SK-N-SH treated with all-trans-retinoic acid at 6 μM for 48 hours (cell line): Measurements from ENCODE around the gene TCF3.

Experiments used
- ATAC-seq: fragments of 200-7000 bp; cut with Tn5 transposase; 3 replicates; pipeline ENCODE4 v1.9.1; 2020; ENCODE audit warnings: mild to moderate bottlenecking, moderate library complexity
- ARNTL ChIP-seq: fragments of 450-650 bp; formaldehyde crosslinking; IDR thresholded peaks from 2 replicates; pipeline ENCODE4 v1.5.0; 2020; ENCODE audit warnings: low read depth, mild to moderate bottlenecking, moderate library complexity, borderline replicate concordance
- BACH2 ChIP-seq: fragments of 250-450 bp; sonication (Bioruptor Pico); IDR thresholded peaks from 2 replicates; pipeline ENCODE4 v1.9.0; 2021; ENCODE audit warnings: mild to moderate bottlenecking, borderline replicate concordance
- CSDC2 ChIP-seq: fragments of 250-450 bp; sonication (Bioruptor Pico); IDR thresholded peaks from 2 replicates; pipeline ENCODE4 v1.5.0; 2020; ENCODE audit warnings: mild to moderate bottlenecking, moderate library complexity
- ESRRG ChIP-seq: fragments of 250-450 bp; sonication (Bioruptor Pico); IDR thresholded peaks from 2 replicates; pipeline ENCODE4 v1.6.1; 2021; ENCODE audit warnings: mild to moderate bottlenecking
- GLIS3 ChIP-seq: fragments of 250-450 bp; sonication (Bioruptor Pico); IDR thresholded peaks from 2 replicates; pipeline ENCODE4 v1.5.0; 2020; ENCODE audit warnings: mild to moderate bottlenecking, moderate library complexity
- ISL1 ChIP-seq: fragments of 250-450 bp; sonication (Bioruptor Pico); IDR thresholded peaks from 2 replicates; pipeline ENCODE4 v2.1.2; 2022; ENCODE audit warnings: mild to moderate bottlenecking, moderate library complexity
- OSR1 ChIP-seq: fragments of 250-450 bp; sonication (Bioruptor Pico); IDR thresholded peaks from 2 replicates; pipeline ENCODE4 v1.8.0; 2022; ENCODE audit warnings: moderate library complexity, mild to moderate bottlenecking, inconsistent platforms
- PATZ1 ChIP-seq: fragments of 250-450 bp; sonication (Bioruptor Pico); IDR thresholded peaks from 2 replicates; pipeline ENCODE4 v1.8.0; 2020; ENCODE audit warnings: mild to moderate bottlenecking, moderate library complexity, borderline replicate concordance
- POU6F1 ChIP-seq: fragments of 250-450 bp; sonication (Bioruptor Pico); IDR thresholded peaks from 2 replicates; pipeline ENCODE4 v1.8.0; 2021; ENCODE audit warnings: low read depth, mild to moderate bottlenecking, moderate library complexity, borderline replicate concordance
- RARB ChIP-seq: fragments of 250-450 bp; sonication (Bioruptor Pico); IDR thresholded peaks from 2 replicates; pipeline ENCODE4 v1.8.0; 2021; ENCODE audit warnings: mild to moderate bottlenecking, moderate library complexity
- SNAI2 ChIP-seq: fragments of 250-450 bp; sonication (Bioruptor Pico); IDR thresholded peaks from 2 replicates; pipeline ENCODE4 v1.5.0; 2020; ENCODE audit warnings: mild to moderate bottlenecking, moderate library complexity
- TCF4 ChIP-seq: fragments of 250-450 bp; sonication (Bioruptor Pico); IDR thresholded peaks from 2 replicates; pipeline ENCODE4 v1.8.0; 2021; ENCODE audit warnings: mild to moderate bottlenecking, moderate library complexity, borderline replicate concordance
- TOX ChIP-seq: fragments of 250-450 bp; sonication (Bioruptor Pico); IDR thresholded peaks from 2 replicates; pipeline ENCODE4 v1.8.0; 2021; ENCODE audit warnings: mild to moderate bottlenecking, moderate library complexity, borderline replicate concordance
- ZC3H10 ChIP-seq: fragments of 250-450 bp; sonication (Bioruptor Pico); IDR thresholded peaks from 2 replicates; pipeline ENCODE4 v1.5.1; 2021; ENCODE audit warnings: mild to moderate bottlenecking, moderate library complexity
- ZFP3 ChIP-seq: fragments of 250-450 bp; sonication (Bioruptor Pico); IDR thresholded peaks from 2 replicates; pipeline ENCODE4 v1.5.0; 2020; ENCODE audit warnings: mild to moderate bottlenecking, moderate library complexity
- ZFP30 ChIP-seq: fragments of 450-650 bp; formaldehyde crosslinking; IDR thresholded peaks from 2 replicates; pipeline ENCODE4 v1.5.0; 2022; ENCODE audit warnings: mild to moderate bottlenecking, moderate library complexity
- ZNF565 ChIP-seq: fragments of 450-650 bp; formaldehyde crosslinking; conservative IDR thresholded peaks from 2 replicates; pipeline ENCODE4 v1.5.0; 2020; ENCODE audit warnings: low read depth, mild to moderate bottlenecking, moderate library complexity
- ZNF70 ChIP-seq: fragments of 450-650 bp; formaldehyde crosslinking; IDR thresholded peaks from 2 replicates; pipeline ENCODE4 v1.5.0; 2020; ENCODE audit warnings: mild to moderate bottlenecking, moderate library complexity
- ZNF8 ChIP-seq: fragments of 450-650 bp; formaldehyde crosslinking; IDR thresholded peaks from 2 replicates; pipeline ENCODE4 v1.5.0; 2020; ENCODE audit warnings: mild to moderate bottlenecking, moderate library complexity
- TF ChIP-seq, protein P1 (sequence below): fragments of 250-450 bp; sonication (Bioruptor Pico); IDR thresholded peaks from 2 replicates; pipeline ENCODE4 v1.5.1; 2021; ENCODE audit warnings: mild to moderate bottlenecking, moderate library complexity
- TF ChIP-seq, protein P2 (sequence below): fragments of 250-450 bp; sonication (Bioruptor Pico); IDR thresholded peaks from 2 replicates; pipeline ENCODE4 v1.5.0; 2020; ENCODE audit warnings: mild to moderate bottlenecking, moderate library complexity

Gene TCF3

DNA sequence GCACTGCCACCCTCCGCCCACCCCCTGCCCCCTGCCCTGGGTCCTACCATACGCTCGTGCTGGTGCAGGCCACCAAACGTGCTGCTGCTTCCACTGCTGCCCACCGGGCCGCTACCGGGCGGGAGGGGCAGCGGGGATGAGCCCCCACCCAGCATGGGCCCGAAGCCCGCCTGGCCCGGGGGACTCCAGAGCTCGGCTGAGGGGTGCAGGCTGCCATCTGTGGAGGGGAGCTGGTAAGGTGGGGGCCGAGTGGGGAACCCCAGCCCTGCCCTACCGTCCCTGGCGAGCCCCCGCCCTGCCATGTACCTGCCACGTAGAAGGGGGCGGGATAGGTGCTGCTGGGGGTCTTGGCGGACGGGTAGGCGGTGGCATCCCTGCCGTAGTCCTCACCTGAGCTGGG lies 30.4 kb downstream of the TCF3 start:
- no peak for ATAC-seq
- TF ChIP-seq ZC3H10 (CRISPR knock-in tag) (no peak), ISL1 (CRISPR knock-in tag) (no peak), ZFP3 (CRISPR knock-in tag) (no peak), OSR1 (CRISPR knock-in tag) (no peak), TCF4 (CRISPR knock-in tag) (no peak)
- TF ChIP-seq, all 23 proteins: peak for 0

- no peak for ATAC-seq
- TF ChIP-seq ARNTL (CRISPR knock-in tag) (no peak), GLIS3 (no peak), ZFP30 (no peak), ZFP3 (CRISPR knock-in tag) (no peak), TOX (CRISPR knock-in tag) (no peak), PATZ1 (CRISPR knock-in tag) (no peak), SNAI2 (CRISPR knock-in tag) (no peak), TCF4 (CRISPR knock-in tag) (no peak), ZNF565 (CRISPR knock-in tag) (no peak), RARB (no peak), ZNF8 (CRISPR knock-in tag) (no peak), ISL1 (CRISPR knock-in tag) (no peak), OSR1 (CRISPR knock-in tag) (no peak)
- TF ChIP-seq, protein P1, sequence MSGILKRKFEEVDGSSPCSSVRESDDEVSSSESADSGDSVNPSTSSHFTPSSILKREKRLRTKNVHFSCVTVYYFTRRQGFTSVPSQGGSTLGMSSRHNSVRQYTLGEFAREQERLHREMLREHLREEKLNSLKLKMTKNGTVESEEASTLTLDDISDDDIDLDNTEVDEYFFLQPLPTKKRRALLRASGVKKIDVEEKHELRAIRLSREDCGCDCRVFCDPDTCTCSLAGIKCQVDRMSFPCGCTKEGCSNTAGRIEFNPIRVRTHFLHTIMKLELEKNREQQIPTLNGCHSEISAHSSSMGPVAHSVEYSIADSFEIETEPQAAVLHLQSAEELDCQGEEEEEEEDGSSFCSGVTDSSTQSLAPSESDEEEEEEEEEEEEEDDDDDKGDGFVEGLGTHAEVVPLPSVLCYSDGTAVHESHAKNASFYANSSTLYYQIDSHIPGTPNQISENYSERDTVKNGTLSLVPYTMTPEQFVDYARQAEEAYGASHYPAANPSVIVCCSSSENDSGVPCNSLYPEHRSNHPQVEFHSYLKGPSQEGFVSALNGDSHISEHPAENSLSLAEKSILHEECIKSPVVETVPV (CRISPR knock-in tag) = no peak
These were observed 30.8 kb downstream of the TCF3 start for GRCh38 chr19:1621574-1621973.

DNA sequence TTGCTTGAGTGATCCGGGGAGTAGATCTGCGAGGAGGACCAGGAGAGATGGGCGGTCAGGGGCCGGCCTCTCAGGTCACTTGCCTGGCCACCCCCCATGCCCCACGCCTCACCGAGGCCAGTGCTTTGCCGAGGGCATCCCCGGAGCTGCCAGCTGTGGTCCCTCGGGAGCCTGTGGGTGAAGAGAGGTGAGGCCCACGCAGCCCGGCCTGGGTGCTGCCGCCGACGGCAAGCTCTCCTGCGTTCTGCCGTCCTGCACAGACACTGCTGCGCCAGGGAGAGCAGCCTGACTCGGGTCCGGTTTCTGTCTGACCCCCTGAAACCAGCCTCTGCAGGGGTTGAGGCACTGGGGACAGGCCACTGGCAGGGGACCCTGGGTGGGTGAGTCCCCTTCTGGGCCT lies 31.4 kb downstream of the TCF3 start:
- TF ChIP-seq, protein P1 (CRISPR knock-in tag) = no peak
- TF ChIP-seq POU6F1 (CRISPR knock-in tag) (no peak), TCF4 (CRISPR knock-in tag) (no peak), PATZ1 (CRISPR knock-in tag) (no peak), ESRRG (CRISPR knock-in tag) (no peak), BACH2 (CRISPR knock-in tag) (no peak), ZFP3 (CRISPR knock-in tag) (no peak), GLIS3 (no peak), ZNF8 (CRISPR knock-in tag) (no peak), SNAI2 (CRISPR knock-in tag) (no peak), ZNF70 (CRISPR knock-in tag) (no peak)
- ATAC-seq = no peak

DNA sequence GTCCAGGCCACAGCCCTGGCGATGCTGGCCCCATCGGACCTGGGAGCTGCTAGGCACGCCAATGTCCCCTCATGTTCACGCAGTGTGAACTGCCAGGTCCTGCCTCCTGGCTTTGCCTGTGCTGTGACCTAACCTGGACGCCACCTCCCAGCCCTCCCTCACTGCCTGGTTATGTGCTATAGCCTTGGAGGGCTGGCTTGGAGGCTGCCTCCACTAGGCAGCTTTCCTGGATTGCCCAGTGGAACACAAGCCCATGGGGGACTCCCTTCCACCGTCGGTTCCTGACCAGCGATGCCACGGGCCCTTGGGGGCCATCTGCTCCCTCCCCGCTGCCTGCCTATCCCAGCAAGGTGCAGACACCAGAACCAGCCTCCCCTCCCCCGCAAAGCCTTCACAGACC lies 31.9 kb downstream of the TCF3 start:
- ATAC-seq = no peak
- no peak for TF ChIP-seq ZNF70 (CRISPR knock-in tag)
- TF ChIP-seq ZNF565 (CRISPR knock-in tag) = no peak
- TF ChIP-seq SNAI2 (CRISPR knock-in tag) = no peak
- TF ChIP-seq ZC3H10 (CRISPR knock-in tag) = no peak
- TF ChIP-seq POU6F1 (CRISPR knock-in tag) = no peak
- no peak for TF ChIP-seq CSDC2 (CRISPR knock-in tag)
- TF ChIP-seq, protein P2, sequence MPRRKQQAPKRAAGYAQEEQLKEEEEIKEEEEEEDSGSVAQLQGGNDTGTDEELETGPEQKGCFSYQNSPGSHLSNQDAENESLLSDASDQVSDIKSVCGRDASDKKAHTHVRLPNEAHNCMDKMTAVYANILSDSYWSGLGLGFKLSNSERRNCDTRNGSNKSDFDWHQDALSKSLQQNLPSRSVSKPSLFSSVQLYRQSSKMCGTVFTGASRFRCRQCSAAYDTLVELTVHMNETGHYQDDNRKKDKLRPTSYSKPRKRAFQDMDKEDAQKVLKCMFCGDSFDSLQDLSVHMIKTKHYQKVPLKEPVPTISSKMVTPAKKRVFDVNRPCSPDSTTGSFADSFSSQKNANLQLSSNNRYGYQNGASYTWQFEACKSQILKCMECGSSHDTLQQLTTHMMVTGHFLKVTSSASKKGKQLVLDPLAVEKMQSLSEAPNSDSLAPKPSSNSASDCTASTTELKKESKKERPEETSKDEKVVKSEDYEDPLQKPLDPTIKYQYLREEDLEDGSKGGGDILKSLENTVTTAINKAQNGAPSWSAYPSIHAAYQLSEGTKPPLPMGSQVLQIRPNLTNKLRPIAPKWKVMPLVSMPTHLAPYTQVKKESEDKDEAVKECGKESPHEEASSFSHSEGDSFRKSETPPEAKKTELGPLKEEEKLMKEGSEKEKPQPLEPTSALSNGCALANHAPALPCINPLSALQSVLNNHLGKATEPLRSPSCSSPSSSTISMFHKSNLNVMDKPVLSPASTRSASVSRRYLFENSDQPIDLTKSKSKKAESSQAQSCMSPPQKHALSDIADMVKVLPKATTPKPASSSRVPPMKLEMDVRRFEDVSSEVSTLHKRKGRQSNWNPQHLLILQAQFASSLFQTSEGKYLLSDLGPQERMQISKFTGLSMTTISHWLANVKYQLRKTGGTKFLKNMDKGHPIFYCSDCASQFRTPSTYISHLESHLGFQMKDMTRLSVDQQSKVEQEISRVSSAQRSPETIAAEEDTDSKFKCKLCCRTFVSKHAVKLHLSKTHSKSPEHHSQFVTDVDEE = no peak
- no peak for TF ChIP-seq GLIS3
- no peak for TF ChIP-seq ESRRG (CRISPR knock-in tag)
- TF ChIP-seq OSR1 (CRISPR knock-in tag) = no peak
